Pancreas (tissue), 10 donors: Measurements from ENCODE around the gene CXCL5. TPM values are rescaled to one million over a fixed set of nuclear protein-coding genes. Genes with fewer than 3 reads are reported as not detected.

ENCODE experiments used
- ATAC-seq, 4 donors: fragments of 200-7000 bp; cut with Tn5 transposase; one replicate each; pipeline versions ENCODE4 v1.8.0 to v1.9.1; 2020; ENCODE audit warnings: mild to moderate bottlenecking in 4 of 4, moderate library complexity in 4 of 4
- DNase-seq, 6 donors: peaks; one replicate each; pipeline ENCODE4 v3.0.0-alpha.2; 2020
- FAIRE-seq: peaks from 2 replicates; lab custom pipeline; 2012; peaks lifted over from hg19 to GRCh38; lab: Jason Lieb, UNC
- H3K27ac ChIP-seq, 4 donors: fragments of 200-600 bp; sonication (generic); 1 replicate in 3 of 4; 2 replicates in 1 of 4; pipeline versions ENCODE4 v1.5.0 to v1.8.0; 2020
- H3K27me3 ChIP-seq, 4 donors: fragments of 200-600 bp; one replicate each; pipeline ENCODE4 v1.8.0; 2021
- H3K36me3 ChIP-seq, 3 donors: fragments of 200-600 bp; sonication (generic) in 1 of 3; one replicate each; pipeline versions ENCODE4 v1.5.0 to v1.8.0; 2020 to 2021
- H3K4me1 ChIP-seq, 3 donors: fragments of 200-600 bp; one replicate each; pipeline ENCODE4 v1.8.0; 2021
- H3K4me3 ChIP-seq, 4 donors: fragments of 200-600 bp; sonication (generic) in 2 of 4; one replicate each; pipeline versions ENCODE4 v1.5.0 to v1.8.0; 2020 to 2021
- H3K9me3 ChIP-seq, 4 donors: fragments of 200-600 bp; one replicate each; pipeline ENCODE4 v1.8.0; 2021
- WGBS, 2 donors: extraction: QIAGEN DNeasy Blood & Tissue Kit; methylation state at CpG; one replicate each; pipeline ENCODE4 v1.1.7; 2013; 5-methylcytosine and 5-hydroxymethylcytosine counted together
- intact Hi-C, 3 donors: fragments of 100-400 bp; cut with DNase I; formaldehyde crosslinking; loops; one replicate each; pipeline versions ENCODE4 v1.11.1 to v1.14.2; 2022
- polyA plus RNA-seq, 2 donors: library from polyadenylated mRNA; stranded (reverse); fragments of 200-250 nt; gene quantifications; one replicate each; pipeline ENCODE4 v1.2.3, GENCODE V29; 2013
- total RNA-seq, 6 donors: library from RNA; stranded (reverse); fragmentation: NEBNext Ultra II Directional in 4 of 6; extraction: Animal tissue kit (Norgen Biotek cat#: 25700) in 4 of 6; gene quantifications; one replicate each; pipeline versions ENCODE4 v1.2.1 to v1.2.4, GENCODE V29; 2021 to 2023
- TF ChIP-seq, protein P1 (sequence below), 4 donors: fragments of 200-600 bp; sonication (generic) in 3 of 4; IDR thresholded peaks; one replicate each; pipeline versions ENCODE4 v1.5.0 to v1.8.0; 2021; ENCODE audit warnings: antibody characterized with exemption in 4 of 4
- donor health status: healthy with polysubstance abuse.
- donor health status: DM: no; HTN: no; CAD: no; lungs with moderate emphysema.
- donor health status: DM: no; HTN: no; CAD: no.
- donor health status: control.
- donor health status: control.
- donor health status: Bipolar disorder and iron deficiency.
- donor health status: DM: yes; HTN: yes; CAD: no.
- donor health status: DM: no; HTN: no; CAD: no.
- donor health status: DM: no; HTN: no; CAD: no.
- donor health status: DM: yes; HTN: yes; CAD: no.

The CXCL5 gene
- total and polyA plus RNA-seq, 8 donors = 0.09 to 9.4 (median 0.29) TPM

DNA sequence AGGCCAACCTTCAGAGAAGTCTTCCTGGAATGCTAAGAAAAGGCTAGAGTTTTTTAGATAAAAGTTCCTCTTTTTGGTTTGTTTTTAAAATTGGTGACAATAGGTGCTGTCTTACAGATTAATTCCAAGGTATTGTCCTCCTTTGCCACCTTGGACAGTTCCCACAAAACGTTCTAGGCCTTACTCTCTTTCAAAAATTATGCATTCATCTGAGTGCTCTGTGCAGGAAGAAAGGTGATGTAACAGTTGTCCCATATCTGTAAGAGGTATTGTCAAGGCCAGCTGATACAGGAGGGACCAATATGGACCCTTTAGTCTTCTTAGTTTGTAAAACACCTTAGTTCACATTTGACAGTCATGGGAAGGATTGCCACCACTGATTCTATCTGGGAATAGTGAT is 15.9 kb upstream of the CXCL5 start:
- intact Hi-C loops = no loop called here
- no peak overlapping the region for H3K27ac ChIP-seq
- 29 to 33% methylated on average over 1 of the region's 1 CpG for WGBS, 2 donors
- no peaks in the 10 kb centered on the region for H3K36me3 ChIP-seq
- TF ChIP-seq, protein P1, sequence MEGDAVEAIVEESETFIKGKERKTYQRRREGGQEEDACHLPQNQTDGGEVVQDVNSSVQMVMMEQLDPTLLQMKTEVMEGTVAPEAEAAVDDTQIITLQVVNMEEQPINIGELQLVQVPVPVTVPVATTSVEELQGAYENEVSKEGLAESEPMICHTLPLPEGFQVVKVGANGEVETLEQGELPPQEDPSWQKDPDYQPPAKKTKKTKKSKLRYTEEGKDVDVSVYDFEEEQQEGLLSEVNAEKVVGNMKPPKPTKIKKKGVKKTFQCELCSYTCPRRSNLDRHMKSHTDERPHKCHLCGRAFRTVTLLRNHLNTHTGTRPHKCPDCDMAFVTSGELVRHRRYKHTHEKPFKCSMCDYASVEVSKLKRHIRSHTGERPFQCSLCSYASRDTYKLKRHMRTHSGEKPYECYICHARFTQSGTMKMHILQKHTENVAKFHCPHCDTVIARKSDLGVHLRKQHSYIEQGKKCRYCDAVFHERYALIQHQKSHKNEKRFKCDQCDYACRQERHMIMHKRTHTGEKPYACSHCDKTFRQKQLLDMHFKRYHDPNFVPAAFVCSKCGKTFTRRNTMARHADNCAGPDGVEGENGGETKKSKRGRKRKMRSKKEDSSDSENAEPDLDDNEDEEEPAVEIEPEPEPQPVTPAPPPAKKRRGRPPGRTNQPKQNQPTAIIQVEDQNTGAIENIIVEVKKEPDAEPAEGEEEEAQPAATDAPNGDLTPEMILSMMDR (IDR thresholded peaks at IDR 0.05) = no peak
- H3K9me3 ChIP-seq = no peaks in the 10 kb centered on the region
- H3K27me3 ChIP-seq = no peaks in the 10 kb centered on the region
- H3K4me1 ChIP-seq = no peaks in the 10 kb centered on the region
- no peak for FAIRE-seq
- ATAC-seq = no peak
- no peak overlapping the region for H3K4me3 ChIP-seq
- DNase-seq = no peak

DNA sequence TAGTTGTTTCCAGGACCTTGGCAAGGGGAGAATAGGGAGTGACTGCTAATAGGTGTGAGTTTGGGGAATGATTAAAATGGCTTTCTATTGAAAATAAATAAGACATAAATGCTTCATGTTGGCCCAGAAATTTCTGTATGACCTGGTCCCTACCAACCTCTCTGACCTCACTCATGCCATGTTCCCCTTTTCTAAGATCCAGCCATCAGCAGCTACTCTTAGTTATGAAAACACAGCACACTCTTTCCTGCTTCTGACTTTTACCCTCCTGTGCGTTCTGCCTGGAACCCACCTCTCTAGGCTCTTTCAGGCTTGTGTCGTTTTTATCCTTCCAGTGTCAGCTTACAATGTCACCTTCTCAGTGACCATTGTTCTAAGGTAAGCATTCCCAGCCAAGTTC is 14.8 kb upstream of the CXCL5 start:
- TF ChIP-seq, protein P1 (IDR thresholded peaks at IDR 0.05) = no peak
- ATAC-seq = no peak
- no peak for FAIRE-seq
- intact Hi-C loops = no loop called here
- Histone ChIP-seq H3K4me1 (no peaks in the 10 kb centered on the region), H3K27ac (no peak overlapping the region), H3K4me3 (no peak overlapping the region), H3K9me3 (no peaks in the 10 kb centered on the region), H3K36me3 (no peaks in the 10 kb centered on the region), H3K27me3 (no peaks in the 10 kb centered on the region)
- DNase-seq = no peak
- WGBS, 2 donors = 49 to 58% methylated on average over 2 of the region's 2 CpGs

DNA sequence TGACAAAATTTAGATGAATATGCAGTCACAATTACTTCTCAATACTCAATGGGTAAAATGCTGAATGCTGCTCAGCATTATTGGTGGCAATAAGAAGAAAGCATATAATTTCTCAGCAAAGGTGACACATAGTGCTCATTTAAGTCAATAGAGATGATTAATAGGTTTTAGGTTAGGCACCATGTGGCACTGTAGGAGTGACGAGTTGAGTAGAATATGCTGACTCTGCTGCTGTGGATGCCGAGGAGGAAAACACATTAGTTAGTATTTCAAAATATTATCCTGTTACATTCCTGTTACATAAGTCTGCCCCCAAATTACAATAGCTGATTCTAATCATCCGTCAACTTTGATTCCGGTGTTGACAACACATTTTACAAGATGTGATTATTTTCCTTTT is 13.7 kb upstream of the CXCL5 start:
- TF ChIP-seq, protein P1 (IDR thresholded peaks at IDR 0.05) = no peak
- no peak for FAIRE-seq
- Histone ChIP-seq H3K27ac (no peak overlapping the region), H3K36me3 (no peaks in the 10 kb centered on the region), H3K27me3 (no peaks in the 10 kb centered on the region), H3K9me3 (no peaks in the 10 kb centered on the region), H3K4me1 (no peaks in the 10 kb centered on the region), H3K4me3 (no peak overlapping the region)
- WGBS, 2 donors = 62 to 70% methylated on average over 4 of the region's 4 CpGs
- intact Hi-C loops = no loop called here
- peak in 1 of 4 donors; percentile 62 for ATAC-seq
- no peak for DNase-seq

DNA sequence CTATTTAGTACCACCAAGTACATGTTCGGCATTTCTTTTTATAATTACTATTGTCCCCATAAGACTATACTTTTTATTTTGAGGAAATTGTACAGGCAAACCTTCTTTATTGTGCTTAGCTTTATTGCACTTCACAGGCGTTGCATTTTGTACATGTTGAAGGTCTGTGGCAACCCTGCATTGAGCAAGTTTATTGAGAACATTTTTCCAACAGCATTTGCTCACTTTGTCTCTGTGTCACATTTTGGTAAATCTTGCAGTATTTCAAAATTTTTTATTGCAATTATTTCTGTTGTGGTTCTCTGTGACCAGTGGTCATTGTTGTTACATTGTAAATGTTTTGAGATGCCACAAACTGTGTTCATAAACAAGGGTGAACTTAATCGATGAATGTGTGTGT is 10.8 kb upstream of the CXCL5 start:
- H3K9me3 ChIP-seq = no peaks in the 10 kb centered on the region
- TF ChIP-seq, protein P1 (IDR thresholded peaks at IDR 0.05) = no peak
- no peaks in the 10 kb centered on the region for H3K27me3 ChIP-seq
- WGBS, 2 donors = 77 to 81% methylated on average over 3 of the region's 3 CpGs
- no peaks in the 10 kb centered on the region for H3K4me1 ChIP-seq
- DNase-seq (no peak), ATAC-seq (no peak), FAIRE-seq (no peak)
- intact Hi-C loops = no loop called here
- no peak overlapping the region for H3K4me3 ChIP-seq
- no peaks in the 10 kb centered on the region for H3K36me3 ChIP-seq
- no peak overlapping the region for H3K27ac ChIP-seq

DNA sequence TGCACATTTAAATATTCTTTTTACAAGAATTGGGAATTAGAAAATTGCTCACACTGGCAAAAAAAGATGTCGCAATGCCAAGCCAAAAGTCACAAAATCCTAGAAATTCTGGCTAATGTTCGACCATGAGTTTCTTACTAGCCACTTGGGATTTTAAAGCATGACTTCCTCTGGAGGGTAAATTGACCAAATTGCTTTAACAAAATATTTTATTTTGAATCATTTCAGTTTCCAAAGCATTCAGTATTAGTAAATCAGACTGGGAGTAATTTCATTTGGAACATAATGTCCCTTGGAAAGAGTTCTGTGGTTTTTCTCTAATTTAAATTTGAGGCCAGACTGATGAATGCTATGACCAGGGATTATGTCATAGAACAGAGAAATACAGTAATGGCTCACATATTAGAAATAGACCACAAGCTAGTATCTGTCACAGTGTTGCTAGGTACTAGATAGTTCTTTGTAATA is 7.6 kb upstream of the CXCL5 start:
- intact Hi-C loops = no loop called here

More for the DNA sequence above, 7.6 kb upstream of the CXCL5 start:
- Histone ChIP-seq H3K36me3 (no peaks in the 10 kb centered on the region), H3K27me3 (no peaks in the 10 kb centered on the region), H3K9me3 (no peaks in the 10 kb centered on the region), H3K27ac (peak overlapping the region in 2 of 4 donors; percentile 13 to 52), H3K4me3 (no peak overlapping the region), H3K4me1 (no peaks in the 10 kb centered on the region)
- DNase-seq (no peak), ATAC-seq (peak in 3 of 4 donors; percentile 60 to 67 (median 66)), FAIRE-seq (peak; percentile 17)
- 70 to 72% methylated on average over 2 of the region's 2 CpGs for WGBS, 2 donors
- TF ChIP-seq, protein P1 (IDR thresholded peaks at IDR 0.05) = no peak
